Activated B cell treated with CpG ODN at 0.5 μM for 24 hours (primary cell): ENCODE data around the gene KDM2A. TPM values are rescaled to one million over a fixed set of nuclear protein-coding genes. Genes with fewer than 3 reads are reported as not detected.

Experiments
- ATAC-seq: fragments of 200-7000 bp; cut with Tn5 transposase; one replicate; pipeline ENCODE4 v1.10.0; 2021; ENCODE audit warnings: low read depth, mild to moderate bottlenecking, moderate library complexity
- CTCF ChIA-PET: fragments of 350-600 bp; sonication (Branson Sonifier 250); formaldehyde crosslinking; loops from one replicate; lab custom pipeline; 2021; ENCODE audit warnings: antibody characterized with exemption; lab: Charles Lee
- POLR2A ChIA-PET: fragments of 350-600 bp; sonication (Branson Sonifier 250); formaldehyde crosslinking; loops from one replicate; lab custom pipeline; 2021; ENCODE audit warnings: antibody characterized with exemption; lab: Charles Lee
- DNase-seq: peaks from one replicate; pipeline ENCODE4 v3.0.0; 2022
- H3K27ac Mint-ChIP-seq: one replicate; pipeline ENCODE4 v1.8.0; 2020; ENCODE audit warnings: mixed read lengths
- H3K27me3 Mint-ChIP-seq: one replicate; pipeline ENCODE4 v1.8.0; 2021; ENCODE audit warnings: mixed read lengths
- H3K36me3 Mint-ChIP-seq: one replicate; pipeline ENCODE4 v1.8.0; 2021; ENCODE audit warnings: low read depth, mixed read lengths
- H3K4me1 Mint-ChIP-seq: one replicate; pipeline ENCODE4 v1.8.0; 2021; ENCODE audit warnings: mixed read lengths
- H3K4me3 Mint-ChIP-seq: one replicate; pipeline ENCODE4 v1.8.0; 2020; ENCODE audit warnings: mild to moderate bottlenecking, mixed read lengths
- H3K9me3 Mint-ChIP-seq: one replicate; pipeline ENCODE4 v1.8.0; 2020; ENCODE audit warnings: mixed read lengths
- CTCF ChIP-seq: fragments of 200-600 bp; IDR thresholded peaks from one replicate; pipeline ENCODE4 v1.8.0; 2022; ENCODE audit warnings: antibody characterized with exemption, mild to moderate bottlenecking
- intact Hi-C: fragments of 100-400 bp; cut with micrococcal nuclease; formaldehyde crosslinking; loops from one replicate; pipeline ENCODE4 v1.15.1; 2024
- total RNA-seq: library from RNA; stranded (reverse); gene quantifications from 2 replicates; pipeline ENCODE4 v1.2.3, GENCODE V29; 2022

KDM2A gene
- total RNA-seq, 1 donor from 2014 or later = 160 TPM

- ATAC-seq = no peak
- Mint-ChIP-seq H3K9me3 (no peaks in the 10 kb centered on the region), H3K27ac (peak overlapping the region; percentile 84), H3K36me3 (peaks cover 19% of the 10 kb centered on the region), H3K4me1 (peaks cover 59% of the 10 kb centered on the region), H3K27me3 (peaks cover 2% of the 10 kb centered on the region), H3K4me3 (peak overlapping the region; percentile 61)
- intact Hi-C loops = no loop called here
- TF ChIP-seq CTCF = no peak
- ChIA-PET POLR2A (interaction anchor here (0.6 to 4.7 kb wide), 5 partner anchors 13 to 216 kb away, joined by 3 to 85 read pairs (median 10); partner anchors contain the start of gene ANKRD13D), CTCF (interaction anchor here (0.7 to 5.1 kb wide), 4 partner anchors 50 to 119 kb away, joined by 3 to 75 read pairs (median 4); no protein-coding TSS in a partner anchor)
- DNase-seq = no peak
Observed at GRCh38 chr11:67264877-67265632, 146.0 kb downstream of the KDM2A start.

- POLR2A ChIA-PET = interaction anchor here (0.6 to 9.6 kb wide), 12 partner anchors 12 to 215 kb away, joined by 3 to 280 read pairs (median 26); partner anchors contain the start of genes ANKRD13D, POLD4 and PPP1CA
- peak; percentile 62 for ATAC-seq
Observed at GRCh38 chr11:67265633-67266448, 146.8 kb downstream of the KDM2A start.

GRCh38 chr11:67266449-67267187 is 147.6 kb downstream of the KDM2A start, which contains the start of gene GRK2:
TSS of gene GRK2 (plus strand) at chr11:67266473. CDS start at chr11:67266700, 227 bp downstream.
- intact Hi-C loops = loop anchor here (1.0 kb wide), 1 partner anchor 51 kb away; no protein-coding TSS in a partner anchor
- ChIA-PET POLR2A (interaction anchor here (0.5 to 9.6 kb wide), 12 partner anchors 12 to 180 kb away, joined by 3 to 280 read pairs (median 20); partner anchors contain the start of genes ANKRD13D, CLCF1, POLD4 and PPP1CA), CTCF (interaction anchor here (0.8 to 3.2 kb wide), 7 partner anchors 12 to 115 kb away, joined by 3 to 26 read pairs (median 11); partner anchors contain the start of genes ANKRD13D and POLD4)
- H3K9me3 Mint-ChIP-seq = no peaks in the 10 kb centered on the region
- ATAC-seq = peak; percentile 22
- no peak for DNase-seq
- peaks cover 33% of the 10 kb centered on the region for H3K36me3 Mint-ChIP-seq
- H3K4me3 Mint-ChIP-seq = peak within 1 kb of the TSS; percentile 92
- H3K27ac Mint-ChIP-seq = peak within 1 kb of the TSS; percentile 98
- no peak for TF ChIP-seq CTCF
- peaks cover 2% of the 10 kb centered on the region for H3K27me3 Mint-ChIP-seq
- H3K4me1 Mint-ChIP-seq = peaks cover 72% of the 10 kb centered on the region

More at GRCh38 chr11:67265633-67266448, 146.8 kb downstream of the KDM2A start:
- CTCF ChIA-PET = interaction anchor here (0.9 to 5.1 kb wide), 7 partner anchors 12 to 119 kb away, joined by 3 to 75 read pairs (median 14); no protein-coding TSS in a partner anchor
- H3K27me3 Mint-ChIP-seq = peaks cover 2% of the 10 kb centered on the region
- TF ChIP-seq CTCF = no peak
- H3K4me1 Mint-ChIP-seq = peaks cover 67% of the 10 kb centered on the region
- peak; percentile 90 for DNase-seq
- H3K9me3 Mint-ChIP-seq = no peaks in the 10 kb centered on the region
- H3K36me3 Mint-ChIP-seq = peaks cover 27% of the 10 kb centered on the region
- peak overlapping the region; percentile 84 for H3K27ac Mint-ChIP-seq
- H3K4me3 Mint-ChIP-seq = peak overlapping the region; percentile 77
- intact Hi-C loops = loop anchor here (1.0 kb wide), 1 partner anchor 51 kb away; no protein-coding TSS in a partner anchor

- Mint-ChIP-seq H3K27me3 (peaks cover 2% of the 10 kb centered on the region), H3K27ac (peak overlapping the region; percentile 98), H3K9me3 (no peaks in the 10 kb centered on the region), H3K4me3 (peak overlapping the region; percentile 92), H3K4me1 (peaks cover 73% of the 10 kb centered on the region), H3K36me3 (peaks cover 38% of the 10 kb centered on the region)
- ChIA-PET POLR2A (interaction anchor here (0.6 to 9.6 kb wide), 21 partner anchors 8 to 134 kb away, joined by 3 to 280 read pairs (median 4); partner anchors contain the start of genes ANKRD13D, CLCF1, POLD4 and PPP1CA), CTCF (interaction anchor here (0.8 to 3.2 kb wide), 13 partner anchors 11 to 115 kb away, joined by 3 to 26 read pairs (median 5); partner anchors contain the start of genes ANKRD13D and POLD4)
- TF ChIP-seq CTCF = no peak
- intact Hi-C loops = loop anchor here (1.0 to 2.0 kb wide), 5 partner anchors 10 to 239 kb away; partner anchors contain the start of gene POLD4
- ATAC-seq (no peak), DNase-seq (no peak)
Observed at GRCh38 chr11:67267188-67268080, 148.4 kb downstream of the KDM2A start.
